ENCODE results near the gene PDZD2.
"Not testable (repeated sequence)": the region's sequence is repeated elsewhere in the genome, so short reads cannot be mapped to it uniquely, and the experiment has no call there.

Gene PDZD2

DNA sequence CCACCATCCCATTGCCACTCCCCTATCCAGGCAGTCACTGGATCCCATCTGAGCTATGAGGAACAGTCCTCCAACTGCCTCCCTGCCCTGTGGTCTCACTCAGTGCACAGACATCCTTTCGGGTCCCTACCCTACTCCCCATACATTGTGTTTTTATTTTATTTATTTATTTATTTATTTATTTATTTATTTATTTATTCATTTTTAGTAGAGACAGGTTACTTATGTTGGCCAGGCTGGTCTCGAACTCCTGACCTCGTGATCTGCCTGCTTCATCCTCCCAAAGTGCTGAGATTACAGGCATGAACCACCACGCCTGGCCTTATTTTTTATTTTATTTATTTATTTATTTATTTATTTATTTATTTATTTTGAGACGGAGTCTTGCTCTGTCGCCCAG is 137.4 kb downstream of the PDZD2 start:
- not testable (repeated sequence) for DNase-seq

DNA sequence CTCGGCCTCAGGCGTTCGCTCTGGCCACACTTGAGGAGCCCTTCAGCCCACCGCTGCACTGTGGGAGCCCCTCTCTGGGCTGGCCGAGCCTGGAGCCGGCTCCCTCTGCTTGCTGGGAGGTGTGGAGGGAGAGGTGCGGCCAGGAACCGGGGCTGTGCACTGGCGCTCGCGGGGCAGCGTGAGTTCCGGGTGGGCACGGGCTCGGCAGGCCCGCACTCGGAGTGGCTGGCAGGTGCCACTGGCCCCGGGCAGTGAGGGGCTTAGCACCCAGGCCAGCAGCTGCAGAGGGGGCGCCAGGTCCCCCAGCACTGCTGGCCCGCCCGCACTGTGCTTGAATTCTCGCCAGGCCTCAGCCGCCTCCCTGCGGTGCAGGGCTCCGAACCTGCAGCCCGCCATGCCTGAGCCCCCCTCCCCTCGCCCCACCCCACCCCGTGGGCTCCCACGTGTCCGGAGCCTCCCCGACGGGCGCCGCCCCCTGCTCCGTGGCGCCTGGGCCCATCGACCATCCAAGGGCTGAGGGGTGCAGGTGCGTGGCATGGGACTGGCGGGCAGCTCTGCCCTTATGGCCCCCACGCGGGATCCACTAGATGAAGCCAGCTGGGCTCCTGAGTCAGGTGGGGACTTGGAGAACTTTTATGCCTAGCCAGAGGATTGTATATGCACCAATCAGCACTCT is 138.2 kb downstream of the PDZD2 start:
- DNase-seq, result no peak

DNA sequence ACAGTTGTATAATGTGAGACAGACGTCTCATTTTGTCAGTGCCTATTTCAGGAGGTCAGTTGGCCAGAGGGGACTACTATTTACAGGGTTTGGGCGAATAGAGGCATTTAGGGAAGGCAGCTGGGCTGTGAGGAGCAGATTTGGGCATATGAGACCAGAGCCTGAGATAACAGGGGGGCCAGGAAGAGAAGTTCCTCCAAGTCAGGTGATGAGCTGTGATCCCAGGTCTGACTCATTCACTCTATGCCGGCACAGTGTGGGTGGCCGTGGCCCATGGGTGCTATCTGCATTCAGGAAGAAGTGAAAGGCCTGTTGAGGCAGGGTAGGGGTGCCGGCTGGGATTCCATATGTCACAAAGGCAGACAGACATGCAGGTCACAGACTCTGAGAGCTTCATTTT is 142.8 kb downstream of the PDZD2 start:
- DNase-seq, result no peak

DNA sequence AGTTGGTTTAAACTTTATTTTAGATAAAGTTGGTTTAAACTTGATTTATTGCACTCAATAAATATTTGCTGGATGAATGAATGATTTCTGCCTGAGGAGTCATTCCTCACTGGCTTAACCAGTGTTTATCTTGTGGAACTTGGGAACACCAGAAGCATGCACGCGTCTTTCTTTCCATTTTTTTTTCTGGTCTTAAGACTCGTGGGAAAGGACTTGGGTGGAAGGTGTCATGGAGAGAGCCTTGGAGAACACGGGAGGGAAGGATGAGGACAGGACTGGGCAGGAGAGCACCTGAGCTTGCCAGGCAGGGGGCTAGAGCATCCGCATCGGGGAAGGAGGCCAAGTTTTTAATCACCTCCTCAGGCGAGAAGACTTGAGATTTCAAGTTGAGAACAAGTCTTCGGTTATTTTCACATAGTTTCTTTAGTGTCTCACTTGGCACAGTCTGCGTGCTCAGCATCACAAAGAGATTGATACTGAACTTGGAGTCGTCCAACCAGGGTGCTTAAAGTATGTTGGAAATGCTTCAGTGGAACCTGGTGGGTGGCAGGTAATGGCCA is 144.2 kb downstream of the PDZD2 start:
- no peak for DNase-seq

DNA sequence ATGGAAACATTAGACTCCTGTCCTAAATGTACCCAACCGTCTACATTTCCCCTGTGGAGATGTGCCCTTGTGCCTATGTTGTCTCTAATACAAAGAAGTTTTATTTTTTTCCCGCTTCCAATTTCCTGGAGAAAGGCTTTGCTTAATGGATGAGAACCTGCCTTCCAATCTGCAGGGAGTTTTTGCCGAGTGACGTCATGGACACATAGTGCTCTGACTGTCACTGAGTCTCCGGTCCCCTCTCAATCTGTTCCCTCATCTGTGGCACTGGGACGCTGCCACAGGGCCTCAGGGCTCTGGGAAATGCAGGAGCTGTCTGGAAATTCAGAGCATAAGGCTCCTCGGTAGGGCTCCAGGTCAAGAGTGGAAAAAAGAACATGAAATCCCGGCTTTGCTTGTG is 144.8 kb downstream of the PDZD2 start:
- no peak for DNase-seq

DNA sequence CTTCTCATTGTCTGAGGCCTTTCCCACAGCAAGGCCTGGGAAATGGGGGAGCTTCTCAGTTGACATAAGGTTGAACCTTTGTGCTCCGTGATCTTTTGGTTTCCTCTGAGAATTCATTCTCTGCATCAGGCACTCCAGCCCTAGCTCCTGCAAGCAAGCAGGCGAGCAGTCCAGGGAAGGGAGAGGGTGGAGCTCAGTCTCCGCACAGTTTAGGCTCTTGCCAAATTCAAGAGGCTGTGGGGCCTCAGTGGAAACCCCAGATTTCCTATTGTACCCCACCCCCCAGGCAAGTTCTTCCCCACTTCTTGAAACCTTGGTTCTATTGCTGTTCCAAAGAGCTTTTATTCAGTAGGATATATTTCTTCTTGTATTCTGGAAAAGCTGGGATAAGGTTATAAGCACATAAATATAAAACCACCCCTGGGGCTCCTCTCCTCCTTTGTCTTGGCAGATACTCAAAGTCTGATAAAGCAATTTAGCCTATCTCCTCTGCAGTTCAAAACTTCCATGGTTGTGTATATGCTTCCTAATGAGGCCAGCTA is 147.2 kb downstream of the PDZD2 start:
- DNase-seq, result no peak

DNA sequence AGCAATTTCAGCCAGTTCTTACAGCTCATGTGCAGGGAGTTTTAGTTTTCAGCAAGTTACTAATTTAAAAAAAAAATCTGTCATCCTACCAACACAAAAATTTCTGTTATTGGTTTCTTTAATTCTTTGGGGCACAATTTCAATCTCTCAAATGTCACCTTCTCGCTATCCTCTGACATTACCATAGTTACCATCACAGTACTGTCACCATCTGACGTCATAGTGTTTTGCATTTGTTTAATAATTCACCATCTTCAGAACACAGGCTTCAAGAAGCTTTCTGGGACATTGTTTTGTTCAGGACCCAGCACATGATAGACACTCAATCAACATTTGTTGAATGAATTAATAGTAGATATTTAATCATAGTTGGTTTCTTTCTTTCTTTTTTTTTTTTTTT is 155.1 kb downstream of the PDZD2 start:
- DNase-seq, result no peak

DNA sequence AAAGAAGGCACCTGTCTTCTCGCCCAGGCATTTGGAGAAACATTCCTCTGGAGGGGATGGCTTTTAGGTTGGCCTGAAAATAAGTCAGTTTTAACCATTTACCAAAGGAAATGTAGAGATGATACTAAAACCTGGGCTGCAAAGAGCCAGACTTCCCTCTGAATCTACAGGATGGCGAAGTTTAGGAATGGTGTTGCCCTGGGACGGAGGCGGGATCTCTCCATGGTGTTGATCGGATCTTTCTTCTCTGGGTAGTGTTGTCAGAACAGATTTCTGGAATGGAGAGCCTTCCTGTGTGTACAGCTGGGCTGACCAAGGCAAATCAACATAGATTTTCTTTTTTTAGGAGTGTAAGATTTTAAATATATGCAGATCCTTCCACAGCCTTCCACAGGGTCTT is 159.2 kb downstream of the PDZD2 start:
- DNase-seq, result no peak

DNA sequence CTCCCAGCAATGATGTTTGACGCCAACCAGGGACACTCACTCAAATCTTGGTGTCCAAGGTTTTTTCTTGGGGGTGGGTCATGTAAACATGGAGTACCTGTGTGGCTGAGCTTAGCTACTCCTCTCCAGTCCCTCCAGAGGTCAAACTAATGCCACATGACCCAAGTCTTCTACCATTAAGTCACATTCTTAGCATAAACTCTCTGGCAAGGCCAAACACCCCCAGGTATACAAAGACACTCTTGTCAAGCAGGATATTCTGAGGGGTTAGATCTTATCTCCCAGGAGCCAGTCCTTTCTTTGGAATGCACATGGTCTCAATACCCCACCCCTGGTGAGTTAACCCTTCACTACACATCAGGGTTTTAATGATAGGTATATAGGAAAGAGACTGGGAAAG is 161.4 kb downstream of the PDZD2 start:
- DNase-seq, result no peak

DNA sequence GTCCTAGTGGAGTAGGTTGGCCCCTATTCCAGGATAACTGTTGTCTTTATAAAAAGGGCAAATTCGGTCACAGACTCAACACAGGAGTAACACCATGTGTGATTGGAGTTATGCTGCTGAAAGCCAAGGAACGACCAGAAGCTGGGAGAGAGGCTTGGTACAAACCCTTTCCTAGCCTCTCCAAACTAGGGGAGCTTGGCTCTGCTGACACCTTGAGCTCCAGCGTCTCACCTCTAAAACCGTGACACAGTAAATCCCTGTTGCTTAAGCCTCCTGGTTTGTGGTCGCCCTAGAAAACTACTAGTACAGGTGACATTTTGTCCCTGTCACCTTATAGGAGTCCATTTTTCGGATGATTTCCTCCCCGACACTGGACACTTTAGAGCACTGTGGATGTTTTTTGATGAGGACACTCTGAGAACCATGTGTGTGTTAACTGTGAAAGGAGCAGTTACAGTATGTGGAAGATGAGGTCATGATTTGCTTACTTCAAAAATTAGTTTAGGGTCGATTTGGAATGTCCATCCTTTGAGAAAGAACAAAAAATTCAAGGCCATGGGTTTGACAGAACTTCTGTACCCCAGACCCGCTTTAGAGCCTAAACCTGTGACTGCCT is 167.0 kb downstream of the PDZD2 start:
- no peak for DNase-seq

DNA sequence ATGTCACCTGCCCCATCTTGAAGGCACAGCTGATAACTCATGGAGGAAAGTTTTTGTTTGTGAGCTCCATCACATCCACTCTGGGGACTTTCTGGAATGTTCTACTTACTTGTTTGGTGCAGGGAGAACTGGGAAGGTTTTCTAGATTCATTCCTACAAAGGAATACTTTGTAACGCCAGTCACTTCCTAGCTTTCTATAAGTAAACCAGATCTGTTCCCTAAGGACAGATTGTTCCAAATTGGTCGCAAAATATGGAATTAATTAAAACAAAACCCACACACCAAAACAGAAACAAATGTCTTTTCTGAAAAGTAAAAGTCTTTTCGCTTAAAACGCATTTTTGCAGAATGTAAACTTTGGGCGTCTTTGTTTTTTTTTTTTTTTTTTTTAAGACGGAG is 167.6 kb downstream of the PDZD2 start:
- DNase-seq, result no peak

DNA sequence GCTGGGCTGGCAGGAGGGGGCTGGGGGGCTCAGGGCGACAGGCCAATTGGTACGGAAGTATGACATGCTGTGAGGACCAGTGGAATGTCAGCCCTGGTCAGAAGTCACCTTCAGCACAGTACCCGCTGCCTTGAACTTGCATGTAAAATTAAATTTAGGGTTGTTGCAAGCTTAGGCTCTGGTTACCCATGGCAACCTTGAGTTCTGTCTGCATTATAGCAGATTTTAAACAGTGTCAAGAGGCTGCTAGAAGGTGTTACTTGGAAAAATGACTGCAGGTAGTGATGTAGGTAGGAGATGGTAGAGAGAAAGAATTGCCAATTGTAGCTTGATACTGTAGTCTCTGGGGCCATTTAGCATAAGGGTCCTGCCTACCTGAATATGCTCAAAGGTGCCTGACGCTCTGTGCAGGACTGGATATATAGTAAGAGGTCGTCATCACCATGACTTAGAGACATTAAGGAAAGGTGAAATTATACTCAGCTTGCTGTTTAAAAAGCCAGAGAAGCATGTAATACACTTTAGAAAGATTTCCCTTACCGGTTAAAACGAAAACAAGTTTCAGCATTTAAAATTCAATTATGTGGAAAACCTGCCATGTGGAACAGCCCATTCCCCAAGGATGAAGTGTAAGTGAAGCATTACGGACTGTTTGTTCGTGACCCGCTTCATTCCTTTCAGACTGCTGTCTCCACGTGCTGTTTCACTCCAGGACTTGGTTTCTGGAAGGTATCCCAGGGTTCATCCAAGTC is 169.0 kb downstream of the PDZD2 start:
- no peak for DNase-seq

DNA sequence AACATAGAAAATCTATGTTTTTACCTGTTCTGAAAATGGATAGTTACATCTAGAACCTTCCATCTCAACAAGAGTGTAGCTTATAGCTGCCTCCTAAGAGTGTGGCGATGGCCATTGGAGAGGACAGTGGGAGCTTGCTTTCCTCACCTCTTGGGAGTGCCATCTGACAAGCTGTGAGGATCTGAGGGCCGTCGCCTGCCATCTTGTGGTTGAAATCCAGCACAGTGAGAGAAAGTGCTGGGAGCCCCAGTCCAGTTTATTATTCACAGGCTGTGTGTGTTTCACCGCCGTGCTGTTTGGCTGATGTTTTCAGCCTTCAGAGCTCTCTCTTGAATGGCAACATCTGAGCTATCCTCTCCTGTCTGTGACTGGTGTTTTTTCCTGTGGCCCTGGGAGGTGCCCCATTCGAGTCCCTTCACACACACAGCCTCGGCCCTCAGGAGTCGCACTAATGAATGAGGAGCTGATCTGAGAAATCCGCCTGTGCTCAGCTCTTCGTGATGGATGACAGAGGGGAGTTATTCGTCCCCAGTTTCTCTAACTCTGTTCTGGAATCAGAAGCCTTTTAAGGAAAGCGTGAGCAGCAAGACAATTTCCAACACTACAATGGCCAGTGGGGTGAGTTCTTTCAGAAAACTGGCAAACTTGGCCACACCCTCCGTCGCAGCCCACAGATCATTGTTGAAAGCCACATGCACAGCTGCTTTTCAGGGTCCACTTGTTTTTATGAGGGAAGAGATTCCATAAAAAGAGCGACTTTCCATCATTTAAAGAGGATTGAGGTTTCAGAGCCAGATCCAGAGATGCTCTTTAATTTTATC is 170.3 kb downstream of the PDZD2 start:
- no peak for DNase-seq

DNA sequence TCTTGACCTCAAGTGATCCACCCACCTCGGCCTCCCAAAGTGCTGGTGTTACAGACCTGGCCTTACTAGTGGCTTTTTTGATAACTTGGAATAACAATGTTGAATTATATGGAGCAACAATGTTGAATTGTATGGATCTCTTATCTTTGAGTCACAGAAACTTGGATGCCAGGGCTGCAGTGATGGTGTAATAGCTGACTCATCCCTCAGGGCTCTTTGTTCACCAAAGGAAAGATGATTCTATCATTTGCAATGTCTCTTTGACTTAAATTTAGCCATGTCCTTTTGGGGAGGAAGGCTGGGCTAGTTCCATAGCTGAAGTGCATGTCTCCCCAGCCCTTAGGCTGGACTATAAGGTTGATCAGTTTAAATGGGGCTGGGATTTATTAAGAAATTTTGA is 172.3 kb downstream of the PDZD2 start:
- DNase-seq, result no peak

DNA sequence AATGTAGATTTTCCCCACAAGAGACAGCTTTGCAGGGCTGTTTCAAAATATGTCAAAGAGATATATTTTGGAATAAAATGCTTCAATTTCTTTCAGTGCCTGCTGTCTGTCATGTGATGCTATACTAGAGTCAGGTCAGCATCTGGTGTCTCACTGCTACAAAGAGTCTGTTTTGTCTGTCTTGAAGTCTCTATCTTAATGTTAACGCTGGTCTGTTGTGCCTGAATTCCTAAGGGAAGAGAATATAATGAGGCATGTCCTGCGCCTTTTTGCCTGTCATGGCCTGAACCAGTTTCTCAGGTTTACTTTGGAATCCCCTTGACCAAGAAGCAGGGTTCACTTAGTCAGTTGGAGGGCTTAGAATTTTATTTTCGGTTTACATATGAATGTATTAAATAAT is 176.4 kb downstream of the PDZD2 start:
- DNase-seq, result no peak

DNA sequence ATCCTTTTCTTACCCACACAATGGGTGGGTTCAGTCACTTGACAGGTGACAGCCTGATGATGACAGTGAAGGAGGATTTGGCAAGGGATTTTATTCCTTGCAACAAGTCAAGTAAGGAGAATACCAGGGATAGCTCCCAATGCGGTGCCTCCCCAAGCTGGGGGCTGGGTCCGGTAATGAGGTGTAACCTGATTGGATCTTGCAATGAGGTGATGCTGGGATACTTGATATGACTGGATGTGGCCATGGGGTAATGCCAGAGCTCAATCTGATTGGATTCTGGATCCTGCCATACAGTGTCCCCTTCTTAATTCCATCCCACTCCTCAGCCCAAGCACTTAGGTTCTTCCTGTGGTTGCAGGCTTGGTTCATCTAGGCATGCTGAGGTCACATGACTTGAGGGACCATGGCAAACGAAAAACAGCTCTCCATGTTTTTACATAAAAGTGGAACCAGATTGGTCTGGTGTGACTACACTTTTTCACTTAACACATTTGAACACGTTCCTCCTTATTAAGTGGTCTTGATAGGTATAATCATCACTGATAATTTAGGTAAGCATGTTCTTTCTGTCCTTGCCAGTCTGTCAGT is 181.1 kb downstream of the PDZD2 start:
- no peak for DNase-seq

DNA sequence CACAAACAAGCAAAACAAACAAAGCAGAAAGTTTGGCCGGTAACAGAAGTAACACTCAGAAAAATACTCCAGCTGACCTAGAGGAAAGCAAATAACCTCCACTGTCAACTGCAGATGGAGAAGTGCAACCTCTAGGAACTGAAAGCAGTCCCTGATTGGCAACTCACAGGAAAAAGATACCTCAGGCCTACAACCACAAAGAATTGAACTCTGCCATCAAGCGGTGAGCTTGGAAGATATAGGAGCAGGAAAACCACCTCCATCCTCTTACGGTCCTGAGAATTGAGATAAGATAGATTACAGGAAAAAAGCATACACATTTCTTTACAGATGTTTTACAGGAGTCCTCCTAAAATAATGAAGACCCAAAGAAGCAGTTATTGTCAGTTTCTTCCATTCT is 184.5 kb downstream of the PDZD2 start:
- no peak for DNase-seq

DNA sequence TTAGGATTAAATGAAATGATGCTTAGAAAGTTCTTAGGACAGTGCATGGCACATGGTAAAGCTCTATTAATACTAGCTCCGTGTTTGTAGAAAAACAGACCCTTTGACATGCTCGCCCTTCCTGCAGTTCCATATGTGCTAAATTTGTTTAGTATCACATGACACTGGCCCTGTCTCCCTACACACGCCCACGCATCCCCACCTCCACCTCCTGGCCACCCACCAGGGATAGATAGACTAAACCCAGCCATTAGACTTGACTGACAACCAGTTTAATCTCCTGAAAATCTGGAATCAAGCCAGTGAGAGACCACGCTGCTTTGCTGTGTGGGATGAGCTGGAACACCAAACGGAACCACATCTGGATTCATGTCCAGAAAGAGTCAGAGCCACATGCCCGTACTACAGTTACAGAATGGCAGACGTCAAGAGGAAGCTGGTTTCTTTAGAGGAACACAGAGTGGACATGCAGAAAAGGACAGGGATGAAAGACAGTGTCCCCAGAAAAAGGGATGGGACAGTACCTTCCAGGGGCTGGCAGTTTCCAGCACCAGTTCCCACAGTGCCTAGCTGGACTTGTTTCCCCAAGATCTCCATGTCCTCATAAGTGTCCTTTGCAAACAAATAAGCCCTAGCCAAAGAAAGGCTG is 186.1 kb downstream of the PDZD2 start:
- DNase-seq, result no peak

DNA sequence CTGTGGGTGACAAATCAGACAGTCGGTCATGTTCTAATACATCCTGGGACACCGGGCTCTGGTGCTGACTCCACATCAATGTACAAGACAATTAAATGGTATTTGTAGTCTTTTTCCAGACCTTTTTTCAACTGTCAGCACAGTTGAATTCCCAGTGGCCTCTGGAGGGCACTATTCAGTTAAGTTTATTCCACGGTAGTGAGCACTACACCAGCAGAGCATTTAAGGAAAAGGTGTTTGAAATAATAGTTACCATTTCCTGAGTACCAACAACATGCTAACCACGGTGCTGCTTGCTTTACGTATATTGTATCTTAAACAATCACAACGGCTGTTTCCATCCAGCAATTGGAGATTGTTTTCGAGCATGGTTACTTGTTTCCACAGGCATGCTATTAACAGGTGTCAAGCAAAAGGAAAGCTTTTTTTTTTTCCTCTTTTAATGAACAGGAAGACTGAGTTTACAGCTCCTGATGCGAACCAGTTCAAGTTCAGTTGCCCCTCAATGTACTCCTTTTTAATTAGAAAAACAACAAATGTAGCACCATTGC is 186.7 kb downstream of the PDZD2 start:
- DNase-seq, result peak; percentile 19

DNA sequence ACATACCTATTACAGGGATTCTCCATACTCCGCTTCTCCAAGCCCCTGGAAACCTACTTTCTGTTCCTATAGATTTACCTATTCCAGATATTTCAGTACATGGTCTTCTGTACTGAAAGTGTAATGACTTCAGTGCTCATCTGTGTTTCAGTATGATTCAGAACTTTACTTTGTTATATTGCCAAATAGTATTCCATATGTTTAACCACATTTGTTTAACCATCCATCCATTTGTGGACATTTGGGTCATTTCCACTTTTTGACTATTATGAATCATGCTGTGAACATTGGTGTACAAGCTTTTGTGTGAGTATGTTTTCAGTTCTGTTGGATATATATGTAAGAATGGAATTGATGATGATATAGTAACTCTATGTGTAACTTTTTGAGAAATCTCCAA is 188.9 kb downstream of the PDZD2 start:
- DNase-seq, result no peak

DNA sequence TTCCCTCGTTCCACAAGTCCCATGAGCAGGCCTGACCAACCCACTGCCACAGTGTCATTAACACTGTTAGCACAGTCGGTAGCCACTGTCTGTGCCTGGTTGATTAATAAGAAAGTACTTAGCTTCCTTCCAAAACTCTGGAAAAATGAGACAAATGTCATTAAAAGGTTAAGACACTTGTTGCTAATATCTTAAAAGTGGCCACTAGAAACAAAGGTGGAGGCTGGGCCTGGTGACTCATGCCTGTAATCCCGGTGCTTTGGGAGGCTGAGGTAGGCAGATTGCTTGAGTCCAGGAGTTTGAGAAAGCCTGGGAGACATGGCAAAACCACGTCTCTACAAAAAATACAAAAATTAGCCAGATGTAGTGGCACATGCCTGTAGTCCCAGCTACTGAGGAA is 194.0 kb downstream of the PDZD2 start:
- DNase-seq, result no peak

DNA sequence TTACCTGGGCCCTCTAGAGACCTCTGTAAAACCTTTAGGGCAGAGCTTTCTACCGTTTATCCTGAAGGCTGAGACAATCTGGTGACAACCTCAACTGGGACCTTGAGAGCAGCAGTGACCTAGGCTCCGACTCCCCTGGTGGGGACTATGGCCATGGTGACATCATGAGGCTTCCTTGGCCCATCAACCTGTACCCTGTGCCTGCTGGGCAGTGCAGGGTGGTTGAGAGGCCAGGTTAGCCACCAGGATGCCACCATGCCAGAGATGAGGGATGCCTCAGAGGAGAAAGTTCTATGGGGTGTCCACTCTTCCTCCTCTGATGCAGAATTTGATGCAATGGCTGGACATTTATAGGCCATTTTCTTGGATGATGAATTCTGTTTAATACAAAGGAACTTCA is 194.8 kb downstream of the PDZD2 start:
- DNase-seq, result no peak

Data from NCI-H2029 treated with DMSO at 0.1 percent for 48 hours (cell line).